SKM-1 treated with dmso at 0.1 percent for 144 hours (cell line): ENCODE results near the gene TRIO.

Experiments used
- DNase-seq: peaks from one replicate; lab custom pipeline; 2025; ENCODE audit not compliant: unreplicated experiment; lab: John Stamatoyannopoulos, UW

TRIO gene

DNA sequence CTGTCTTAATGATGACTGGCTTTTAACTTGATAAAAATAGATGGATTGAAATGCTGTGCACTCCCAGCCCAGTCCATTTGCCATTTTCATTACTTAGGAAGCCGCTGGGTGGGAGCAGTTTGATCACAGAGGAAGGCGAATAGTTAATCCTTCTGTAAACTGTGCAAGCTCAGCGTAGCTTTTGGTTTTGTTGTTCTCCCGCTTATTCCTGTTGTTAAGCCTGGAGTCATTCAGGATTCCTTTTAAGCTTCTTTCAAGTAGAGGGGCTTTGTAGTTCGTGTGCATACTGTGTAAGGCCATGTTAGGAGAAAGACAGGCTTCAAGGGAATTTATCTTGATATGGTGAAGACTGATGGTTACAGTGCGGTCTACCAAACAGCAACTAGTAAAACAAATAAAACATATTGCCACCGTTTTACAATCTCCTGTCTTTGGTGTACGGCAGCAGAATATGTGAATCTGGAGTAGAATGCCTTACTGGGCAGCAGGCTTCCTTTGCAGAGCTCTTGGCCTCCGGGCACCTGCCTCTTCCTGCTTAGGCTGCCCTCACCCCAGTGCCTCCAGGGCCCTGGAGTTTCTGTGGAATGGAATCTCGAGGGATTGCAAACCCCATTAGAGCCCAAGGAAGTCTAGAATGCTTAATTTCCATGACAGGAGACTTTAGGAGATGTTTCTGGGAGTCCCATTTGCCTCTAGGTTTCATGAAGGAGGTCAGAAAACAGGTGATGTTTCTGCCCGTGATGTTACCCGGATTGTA, 141.4 kb downstream of the TRIO start:
- no peak for DNase-seq

DNA sequence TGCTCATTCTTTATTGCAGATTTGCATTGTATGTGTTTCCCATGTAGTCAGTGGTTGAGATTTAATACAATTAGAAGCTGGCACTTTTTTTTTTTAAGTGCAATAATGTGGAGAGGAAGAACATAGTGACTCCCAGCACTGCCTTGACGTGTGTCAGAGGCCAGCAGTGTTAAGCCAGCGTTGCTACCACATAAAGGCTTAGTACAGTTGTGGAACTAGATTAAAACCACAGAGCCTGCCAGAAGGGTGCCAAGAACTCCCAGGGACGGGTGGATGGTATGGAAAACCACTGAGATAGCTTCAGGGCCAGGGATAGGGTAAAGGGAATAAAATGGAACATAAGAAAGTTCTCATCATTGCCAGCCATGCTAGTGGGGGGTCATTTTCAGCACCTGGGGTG, 142.9 kb downstream of the TRIO start:
- DNase-seq, result no peak

DNA sequence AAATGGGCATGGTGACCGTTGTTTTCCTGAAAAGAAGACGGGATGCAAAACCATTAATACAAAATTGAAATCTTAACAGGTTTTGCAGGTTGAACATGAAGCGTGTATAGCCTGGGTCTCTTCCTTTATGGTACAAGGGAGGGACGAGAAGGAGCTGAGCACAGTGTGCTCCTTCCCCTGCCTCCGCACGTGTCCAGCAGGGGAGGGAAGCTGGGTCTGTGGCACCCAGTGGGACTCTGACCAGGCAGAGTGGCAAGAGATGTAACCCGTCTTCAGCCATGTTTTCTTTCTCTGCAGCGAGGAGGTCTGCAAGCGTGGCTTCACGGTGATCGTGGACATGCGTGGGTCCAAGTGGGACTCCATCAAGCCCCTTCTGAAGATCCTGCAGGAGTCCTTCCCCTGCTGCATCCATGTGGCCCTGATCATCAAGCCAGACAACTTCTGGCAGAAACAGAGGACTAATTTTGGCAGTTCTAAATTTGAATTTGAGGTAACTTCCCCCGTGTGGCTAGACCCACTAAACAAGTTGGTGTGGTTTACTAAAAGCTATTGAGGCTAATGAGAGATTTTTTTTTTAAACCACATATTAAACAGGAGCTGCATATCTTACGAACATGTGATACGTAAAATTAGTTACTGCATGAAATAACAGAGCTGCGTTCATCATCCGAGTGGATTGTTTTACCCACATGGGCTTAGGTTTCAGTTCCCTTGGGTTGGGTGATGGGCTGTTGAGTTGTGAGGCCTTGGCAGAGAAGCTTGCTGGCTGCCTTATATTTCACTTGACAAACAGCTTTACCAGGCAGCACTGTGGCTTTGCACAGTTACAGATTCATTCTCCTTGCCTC, 143.7 kb downstream of the TRIO start:
- no peak for DNase-seq

DNA sequence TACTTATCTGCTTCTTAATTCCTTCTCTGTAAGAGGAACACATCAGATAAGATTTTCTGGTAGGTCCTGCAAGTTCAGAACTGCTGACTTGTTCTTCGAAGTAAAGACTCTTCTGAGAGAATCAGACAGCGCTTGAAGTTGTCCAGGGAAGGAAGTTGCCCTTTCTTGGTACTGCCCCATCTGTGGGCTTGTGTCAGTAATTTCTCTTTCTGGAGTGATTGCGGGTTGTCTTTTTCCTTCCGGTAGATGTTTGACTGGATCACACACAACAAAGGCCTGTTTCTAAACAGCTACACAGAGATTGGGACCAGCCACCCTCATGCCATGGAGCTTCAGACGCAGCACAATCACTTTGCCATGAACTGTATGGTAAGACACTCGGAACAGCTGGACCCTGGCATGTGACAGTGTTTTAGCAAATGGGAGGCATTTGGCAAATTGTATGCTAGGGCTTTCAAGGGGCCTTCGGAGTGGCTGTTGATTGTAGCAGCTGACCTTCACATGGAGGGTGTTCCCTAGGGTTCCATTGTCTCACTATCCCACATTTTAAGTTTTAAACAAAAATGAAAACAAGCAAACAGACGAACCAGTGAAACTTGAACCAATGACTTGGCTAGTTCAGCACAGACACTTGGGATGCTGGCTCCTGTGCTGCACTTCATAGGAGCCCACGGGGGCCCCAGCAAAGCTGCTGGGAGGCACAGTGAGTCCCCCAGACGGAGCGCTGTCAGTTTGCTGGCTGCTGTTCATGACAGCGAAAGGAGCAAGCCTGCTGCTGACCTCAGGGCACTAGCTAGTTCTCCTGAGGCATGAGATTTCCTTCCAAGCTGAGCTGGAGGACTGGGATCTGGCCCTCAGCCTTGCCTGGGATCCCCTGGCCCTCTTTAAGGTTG, 149.9 kb downstream of the TRIO start:
- no peak for DNase-seq

DNA sequence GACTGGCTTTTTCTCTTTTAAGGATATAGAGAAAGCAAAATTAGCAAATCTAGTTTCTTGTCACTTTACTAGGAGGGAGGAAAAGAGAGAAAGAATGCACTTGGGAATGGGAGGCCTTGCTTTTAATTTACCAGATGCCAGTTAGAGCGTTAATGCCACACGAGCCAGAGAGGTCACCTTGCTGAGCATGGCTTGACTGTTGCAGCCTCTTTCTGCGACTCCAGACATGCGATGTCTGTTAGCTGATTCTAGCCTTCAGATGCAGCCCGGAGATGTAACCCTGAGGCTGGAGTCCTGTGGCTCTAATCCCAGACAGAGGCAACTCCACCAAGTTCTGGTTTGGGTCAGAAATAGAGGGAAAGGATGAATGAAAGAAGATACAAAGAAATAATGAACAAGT, 152.5 kb downstream of the TRIO start:
- DNase-seq, result no peak

DNA sequence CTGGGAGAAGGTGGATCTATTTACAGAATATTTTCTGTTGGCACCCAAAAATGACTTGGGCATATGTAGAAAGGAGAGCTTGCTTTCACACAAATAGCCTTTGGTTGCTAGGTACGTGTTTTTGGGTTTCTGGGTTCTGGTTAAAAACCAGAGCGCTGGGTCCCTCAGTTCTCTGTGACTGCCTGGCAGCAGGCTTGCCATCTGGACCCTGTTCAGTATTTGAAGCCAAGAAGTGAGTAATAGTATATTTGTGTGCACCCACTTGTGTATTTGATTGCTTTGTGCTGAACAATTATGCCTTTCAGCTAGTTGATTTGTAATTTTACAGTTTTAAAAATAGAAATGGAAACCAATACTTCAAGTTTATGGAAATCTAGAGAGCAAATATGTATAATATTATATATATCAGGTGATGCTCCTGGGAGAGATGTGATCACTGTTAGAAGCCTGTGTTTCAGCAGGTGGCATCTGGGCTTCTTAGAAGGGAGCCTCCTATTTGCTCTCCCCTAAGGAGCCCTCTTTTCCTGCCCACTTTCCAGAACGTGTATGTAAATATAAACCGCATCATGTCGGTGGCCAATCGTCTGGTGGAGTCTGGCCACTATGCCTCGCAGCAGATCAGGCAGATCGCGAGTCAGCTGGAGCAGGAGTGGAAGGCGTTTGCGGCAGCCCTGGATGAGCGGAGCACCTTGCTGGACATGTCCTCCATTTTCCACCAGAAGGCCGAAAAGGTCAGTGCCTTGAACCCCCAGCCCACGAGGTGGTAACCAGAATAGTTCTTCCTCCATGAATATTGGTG, 153.6 kb downstream of the TRIO start:
- DNase-seq, result no peak

DNA sequence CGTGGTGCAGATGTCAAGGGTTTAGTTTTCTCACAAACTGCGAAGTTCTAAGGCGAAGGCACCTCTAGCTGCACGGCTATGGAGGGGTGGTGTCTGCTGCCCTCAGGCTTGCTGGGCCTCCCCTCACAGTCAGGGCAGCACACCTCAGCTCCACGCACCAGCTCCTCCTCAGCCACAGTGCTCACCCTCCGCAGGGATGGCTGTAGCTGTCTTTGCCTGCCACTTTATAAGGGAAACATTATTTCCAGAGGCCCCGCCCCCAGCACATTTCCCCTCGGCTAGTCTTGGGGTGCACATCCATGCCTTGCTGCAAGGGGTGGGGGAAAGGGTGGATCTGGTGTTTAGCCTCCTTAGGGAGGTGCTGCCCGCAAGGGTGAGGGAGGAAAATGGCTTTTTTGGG, 154.6 kb downstream of the TRIO start:
- no peak for DNase-seq

DNA sequence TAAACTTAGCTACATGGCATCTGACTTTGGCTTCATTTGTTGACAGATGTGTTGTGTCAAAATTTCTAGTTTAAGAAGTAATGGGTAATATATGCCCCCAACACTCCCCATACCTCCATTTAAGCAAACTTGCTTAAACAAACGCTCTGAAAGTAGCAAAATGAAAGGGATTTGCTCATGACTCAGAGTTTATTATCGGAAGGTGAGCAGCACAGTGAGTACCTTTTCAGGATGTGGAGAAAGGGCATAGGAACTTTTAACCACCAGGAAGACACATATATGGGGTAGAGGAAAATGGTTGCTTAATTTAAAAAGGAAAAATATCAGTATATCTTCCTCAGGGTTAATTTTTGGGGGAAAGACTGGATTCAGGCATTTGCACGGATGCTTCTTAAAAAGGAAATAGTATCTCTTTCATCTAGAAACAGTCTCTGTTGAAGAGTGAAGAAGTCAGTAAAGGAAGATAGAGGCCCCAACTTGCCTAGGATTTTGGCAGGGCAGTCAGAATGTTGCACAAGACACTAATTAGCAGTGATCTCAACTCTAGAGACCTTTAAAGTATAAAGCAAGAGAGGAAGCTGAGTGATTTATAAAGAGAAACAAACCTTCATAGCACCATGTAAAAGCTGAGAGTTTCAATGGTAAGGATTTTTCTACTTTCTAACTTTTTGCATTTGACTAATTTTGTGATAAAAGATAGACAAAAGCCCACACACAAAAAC, 155.1 kb downstream of the TRIO start:
- no peak for DNase-seq

DNA sequence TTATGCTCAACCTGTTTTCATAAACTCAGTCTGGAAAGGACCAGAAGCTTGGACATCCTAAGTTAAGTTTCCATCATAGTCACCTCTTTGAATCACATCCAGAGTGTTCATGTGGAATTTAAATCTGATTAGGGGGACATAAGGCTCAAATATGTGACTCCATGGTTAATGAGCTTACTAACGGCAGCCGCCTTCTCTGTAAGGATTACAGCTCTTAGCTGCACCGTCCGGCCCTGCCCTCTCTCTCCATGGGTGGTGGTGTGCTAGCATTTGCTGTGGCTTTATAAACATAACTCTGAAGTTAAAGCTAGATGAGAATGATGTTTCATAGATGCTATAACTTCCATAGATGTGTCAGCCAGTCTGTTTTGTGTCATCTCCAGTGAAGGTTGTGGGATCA, 156.5 kb downstream of the TRIO start:
- no peak for DNase-seq

DNA sequence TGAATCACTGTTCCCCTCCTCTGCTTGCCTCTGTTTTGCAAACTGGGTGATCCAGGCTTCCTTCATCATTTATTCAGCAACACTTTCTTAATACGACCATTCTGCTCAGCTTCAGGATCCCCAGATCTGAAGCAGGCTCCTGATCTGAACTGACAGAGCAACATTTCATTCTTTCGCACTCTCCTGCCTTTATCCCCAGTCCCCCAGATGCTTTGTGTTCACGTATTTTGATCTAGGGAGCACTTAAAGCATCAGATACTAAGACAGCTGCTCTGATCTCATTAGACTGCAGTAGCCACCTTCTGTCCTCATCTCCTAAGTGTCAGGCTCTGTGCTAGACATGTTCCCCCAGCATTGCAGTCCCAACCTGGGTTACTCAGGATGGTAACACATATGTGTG, 158.0 kb downstream of the TRIO start:
- no peak for DNase-seq

DNA sequence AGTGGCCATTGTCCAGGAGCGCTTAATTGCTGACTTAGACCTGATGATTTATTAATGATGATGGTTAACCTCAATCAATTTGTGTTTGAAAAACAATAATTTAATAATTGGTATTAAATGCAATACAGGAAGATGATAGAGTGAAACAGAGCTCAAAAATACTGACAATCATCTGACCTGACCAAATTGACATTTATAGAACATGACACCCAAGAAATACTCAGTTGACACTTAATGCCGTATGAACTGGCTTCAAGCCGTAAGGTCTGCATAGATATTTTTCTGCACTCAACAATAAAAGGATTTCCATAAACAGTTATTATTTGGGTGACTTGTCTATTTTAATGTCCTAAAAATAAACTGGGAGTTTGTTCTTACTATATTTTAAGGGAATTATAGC, 159.2 kb downstream of the TRIO start:
- DNase-seq, result no peak

DNA sequence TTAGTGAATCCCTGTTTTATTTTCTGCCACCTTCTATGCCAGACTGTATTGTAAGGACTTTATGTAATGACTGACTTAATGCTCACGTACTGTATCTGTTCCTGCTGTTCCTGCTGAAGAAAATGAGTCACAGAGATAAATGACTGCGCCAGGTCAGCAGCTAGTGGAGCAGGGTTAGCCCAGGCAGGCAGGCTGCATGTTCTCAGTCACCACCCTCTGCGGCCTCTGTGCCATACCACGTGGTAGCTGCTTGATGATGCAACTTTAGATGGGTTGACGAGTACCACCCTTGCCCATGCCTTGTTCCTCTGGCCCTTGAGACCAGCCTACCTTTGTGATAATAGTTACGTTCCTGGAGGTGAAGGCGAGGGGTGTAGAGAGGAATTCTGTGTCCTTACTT, 161.9 kb downstream of the TRIO start:
- DNase-seq, result no peak

DNA sequence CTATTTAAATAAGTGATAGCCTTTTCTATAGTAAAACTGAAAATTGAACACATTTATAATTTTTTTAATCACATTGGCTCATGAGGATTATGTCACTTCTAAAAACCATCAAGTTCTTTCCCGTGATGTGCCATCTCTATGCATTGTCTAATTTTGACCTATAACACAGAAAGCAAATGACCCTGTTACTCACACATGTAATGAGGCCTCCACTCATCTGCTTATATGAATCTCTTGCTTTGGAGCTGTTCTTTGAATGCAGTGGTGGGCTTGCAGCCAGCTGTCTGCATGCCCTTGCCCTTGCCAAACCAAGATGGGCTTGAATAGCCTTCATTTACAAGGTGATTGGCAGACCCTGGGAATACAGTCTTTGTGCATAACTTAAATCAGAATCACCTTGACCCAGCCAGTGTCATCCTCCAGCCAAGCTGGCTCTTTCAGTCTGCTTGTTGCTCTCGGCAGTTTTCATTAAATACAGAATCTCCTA, 163.2 kb downstream of the TRIO start:
- DNase-seq, result no peak

DNA sequence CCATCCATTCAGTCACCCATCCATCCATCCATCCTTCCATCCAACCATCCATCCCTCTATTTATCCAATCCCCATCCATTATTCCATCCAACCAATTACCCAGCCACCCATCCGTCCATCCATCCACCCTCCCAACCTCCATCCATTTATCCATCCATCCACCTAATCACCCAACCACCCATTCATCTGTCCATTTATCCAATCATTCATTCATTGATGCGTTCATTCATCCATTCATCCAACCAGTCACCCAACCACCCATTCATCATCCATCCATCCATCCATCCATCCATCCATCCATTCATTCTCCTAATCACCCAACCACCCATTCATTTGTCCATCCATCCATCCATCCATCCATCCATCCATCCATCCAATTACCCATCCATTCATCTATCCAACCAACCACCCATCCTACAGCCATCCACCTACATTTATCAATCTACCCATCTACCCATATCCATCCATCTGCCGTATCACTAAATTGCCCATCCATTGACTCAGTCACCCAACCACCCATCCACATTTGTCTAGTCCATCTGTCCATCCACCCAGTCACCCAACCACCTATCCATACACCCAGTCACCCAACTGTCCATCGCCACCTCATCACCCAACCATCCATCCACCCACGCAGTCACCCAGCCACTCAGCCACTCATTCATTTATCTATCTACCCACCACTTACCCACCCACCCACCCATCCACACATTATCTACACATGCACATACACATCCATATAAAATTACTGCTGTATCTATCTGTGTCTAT, 165.4 kb downstream of the TRIO start:
- no peak for DNase-seq

DNA sequence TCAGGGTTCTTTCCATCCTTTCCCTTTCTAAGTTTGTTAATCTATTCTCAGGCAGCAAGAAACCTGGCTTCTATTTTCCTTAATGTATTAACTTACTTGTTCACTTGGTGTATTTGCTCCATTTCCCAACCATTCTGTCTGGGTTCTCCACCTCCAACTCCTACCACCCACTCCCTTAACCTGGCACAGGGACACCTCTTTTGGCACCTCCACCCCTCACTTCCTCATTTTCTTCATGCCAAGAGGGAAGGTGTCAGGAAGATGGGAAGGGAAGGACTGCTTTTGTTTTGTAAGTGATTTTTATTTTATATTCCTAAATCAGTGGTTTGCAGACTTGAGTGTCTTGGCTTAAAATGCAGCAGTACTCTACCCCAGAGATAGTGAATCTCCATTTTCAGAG, 166.1 kb downstream of the TRIO start:
- DNase-seq, result no peak

DNA sequence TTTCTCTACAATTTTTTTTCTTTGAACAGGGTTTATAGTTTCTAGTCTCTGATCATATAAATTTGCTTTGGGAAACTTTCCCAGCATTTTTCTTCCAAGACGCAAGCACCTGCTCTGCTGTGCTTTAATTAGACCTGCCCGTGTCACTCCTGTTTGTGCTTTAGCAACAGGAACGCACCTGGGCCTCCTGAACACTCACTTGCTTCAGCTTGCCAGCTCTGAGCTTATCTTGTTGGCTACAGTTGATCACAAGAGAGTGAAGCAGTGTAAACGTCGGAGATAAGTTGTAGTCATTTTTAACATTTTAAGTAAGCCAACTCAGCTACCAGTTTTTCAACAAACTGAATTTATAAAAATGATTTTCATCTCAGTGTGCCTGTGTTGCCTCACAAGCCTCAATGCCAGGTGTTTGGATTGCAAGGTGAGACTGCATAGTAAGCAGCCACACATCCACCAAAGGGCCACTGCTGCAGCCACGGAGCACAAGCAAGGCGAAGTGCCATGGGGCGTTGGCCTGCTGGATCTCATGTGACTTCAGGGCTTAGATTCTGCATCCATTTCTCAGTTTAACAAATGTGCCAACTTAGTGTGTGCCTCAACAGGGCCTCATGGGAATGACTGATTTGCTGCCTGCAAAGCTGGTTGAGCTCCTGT, 166.9 kb downstream of the TRIO start:
- no peak for DNase-seq

DNA sequence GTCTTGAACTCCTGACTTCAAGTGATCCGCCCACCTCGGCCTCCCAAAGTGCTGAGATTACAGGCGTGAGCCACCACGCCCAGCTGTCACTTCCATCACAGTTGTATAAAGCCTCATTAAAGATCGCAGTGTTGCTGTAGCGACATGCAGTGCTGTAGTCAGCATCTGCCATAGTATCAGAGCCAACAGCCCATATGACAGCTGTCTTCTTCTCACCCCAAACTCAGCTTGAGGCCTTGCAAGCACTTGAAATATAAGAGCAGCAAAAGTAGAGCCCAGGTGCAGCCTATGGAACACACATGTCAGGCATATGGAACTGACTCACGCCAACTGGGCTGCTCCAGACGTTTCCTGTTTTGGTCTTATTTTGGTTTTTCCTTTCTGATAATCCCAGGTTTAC, 167.8 kb downstream of the TRIO start:
- no peak for DNase-seq

DNA sequence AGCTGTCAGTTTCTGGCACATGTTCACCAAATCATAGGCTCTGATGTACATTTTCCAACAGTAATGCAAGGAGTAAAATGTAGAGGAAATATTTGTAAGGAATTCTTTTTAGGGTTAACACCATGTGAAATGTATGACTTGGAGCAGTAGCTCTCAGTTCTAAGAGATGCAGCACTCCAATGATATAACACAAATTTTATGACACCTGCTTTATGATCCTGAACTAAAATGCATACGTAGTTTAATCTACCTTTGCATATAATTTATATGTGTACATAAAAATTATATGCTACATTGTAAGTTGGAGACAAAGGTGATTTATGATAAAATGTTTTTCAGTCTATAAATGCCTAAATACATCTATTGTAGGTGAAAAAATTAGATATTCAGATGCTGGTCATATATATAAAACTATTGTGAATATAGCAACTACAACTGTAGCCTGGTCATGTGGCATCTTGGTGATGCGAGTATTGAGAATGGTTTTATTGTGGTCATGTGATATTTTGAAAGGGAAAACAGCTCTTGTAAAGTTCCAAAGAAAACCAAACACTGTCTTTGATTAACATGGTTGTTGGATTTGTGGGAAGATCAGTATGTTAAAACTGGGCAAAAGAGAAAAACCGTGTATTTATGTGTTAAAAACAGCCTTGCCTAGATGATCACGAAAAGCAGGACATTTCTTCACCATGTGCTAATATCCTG, 171.0 kb downstream of the TRIO start:
- no peak for DNase-seq
